Ovary (tissue), 3 donors: ENCODE measurements around the gene MTA1.

Source experiments
- EP300 ChIP-seq: sonication (generic); formaldehyde crosslinking; IDR thresholded peaks from one replicate; pipeline ENCODE4 v1.6.1; 2017; ENCODE audit warnings: antibody characterized with exemption
- POLR2A ChIP-seq: fragments of 450-650 bp; IDR thresholded peaks from one replicate; pipeline ENCODE4 v1.6.1; 2017; ENCODE audit warnings: antibody characterized with exemption, mild to moderate bottlenecking, moderate library complexity
- TF ChIP-seq, protein P1 (sequence below), 3 donors: fragments of 450-650 bp in 2 of 3; fragments of 200-600 bp in 1 of 3; IDR thresholded peaks; one replicate each; pipeline versions ENCODE4 v1.5.1 to v1.8.0; 2016 to 2022; ENCODE audit warnings: antibody characterized with exemption in 3 of 3, mild to moderate bottlenecking in 1 of 3
- donor health status: DM: no; HTN: no; CAD: no.

DNA sequence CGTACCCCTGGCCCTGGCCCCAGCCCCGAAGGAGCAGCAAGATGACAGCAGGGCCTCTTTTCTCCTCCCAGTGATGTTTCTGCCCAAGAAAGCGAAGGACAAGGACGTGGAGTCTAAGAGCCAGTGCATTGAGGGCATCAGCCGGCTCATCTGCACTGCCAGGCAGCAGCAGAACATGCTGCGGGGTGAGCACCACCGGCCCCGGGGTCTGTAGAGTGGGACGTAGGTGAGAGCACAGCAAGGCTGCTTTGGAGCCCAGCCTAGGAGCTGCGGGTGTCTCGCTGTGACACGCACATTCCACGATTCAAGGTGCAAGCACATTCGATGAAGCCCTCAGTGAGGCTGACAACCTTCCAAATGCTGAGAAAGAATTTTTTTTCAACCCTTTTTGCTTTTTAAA lies 26.5 kb upstream of the MTA1 start:
- no peak for TF ChIP-seq POLR2A
- TF ChIP-seq, protein P1, sequence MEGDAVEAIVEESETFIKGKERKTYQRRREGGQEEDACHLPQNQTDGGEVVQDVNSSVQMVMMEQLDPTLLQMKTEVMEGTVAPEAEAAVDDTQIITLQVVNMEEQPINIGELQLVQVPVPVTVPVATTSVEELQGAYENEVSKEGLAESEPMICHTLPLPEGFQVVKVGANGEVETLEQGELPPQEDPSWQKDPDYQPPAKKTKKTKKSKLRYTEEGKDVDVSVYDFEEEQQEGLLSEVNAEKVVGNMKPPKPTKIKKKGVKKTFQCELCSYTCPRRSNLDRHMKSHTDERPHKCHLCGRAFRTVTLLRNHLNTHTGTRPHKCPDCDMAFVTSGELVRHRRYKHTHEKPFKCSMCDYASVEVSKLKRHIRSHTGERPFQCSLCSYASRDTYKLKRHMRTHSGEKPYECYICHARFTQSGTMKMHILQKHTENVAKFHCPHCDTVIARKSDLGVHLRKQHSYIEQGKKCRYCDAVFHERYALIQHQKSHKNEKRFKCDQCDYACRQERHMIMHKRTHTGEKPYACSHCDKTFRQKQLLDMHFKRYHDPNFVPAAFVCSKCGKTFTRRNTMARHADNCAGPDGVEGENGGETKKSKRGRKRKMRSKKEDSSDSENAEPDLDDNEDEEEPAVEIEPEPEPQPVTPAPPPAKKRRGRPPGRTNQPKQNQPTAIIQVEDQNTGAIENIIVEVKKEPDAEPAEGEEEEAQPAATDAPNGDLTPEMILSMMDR (IDR thresholded peaks at IDR 0.05): no peak
- TF ChIP-seq EP300: no peak
